Ovary (tissue), 9 donors: Measurements from ENCODE around the gene MRPL33. TPM values are rescaled to one million over a fixed set of nuclear protein-coding genes. Genes with fewer than 3 reads are reported as not detected.

Experiments
- DNase-seq, 5 donors: peaks; one replicate each; pipeline ENCODE4 v3.0.0-alpha.2; 2019 to 2020
- H3K27ac ChIP-seq, 2 donors: fragments of 200-600 bp; one replicate each; pipeline versions ENCODE4 v1.5.1 to v1.8.0; 2019 to 2022
- H3K27me3 ChIP-seq: fragments of 200-600 bp; one replicate; pipeline ENCODE4 v1.8.0; 2022
- H3K36me3 ChIP-seq: fragments of 200-600 bp; sonication (generic); one replicate; pipeline ENCODE4 v1.5.1; 2019
- H3K4me1 ChIP-seq: one replicate; pipeline ENCODE4 v1.8.1; 2013; ENCODE audit warnings: mild to moderate bottlenecking, moderate library complexity; ENCODE audit not compliant: insufficient read depth
- H3K4me3 ChIP-seq: fragments of 200-600 bp; sonication (generic); one replicate; pipeline ENCODE4 v1.5.1; 2017
- H3K9me3 ChIP-seq, 2 donors: fragments of 200-600 bp in 1 of 2; sonication (generic) in 1 of 2; one replicate each; pipeline versions ENCODE4 v1.5.1 to v1.8.1; 2013 to 2019; ENCODE audit warnings: mild to moderate bottlenecking in 1 of 2, moderate library complexity in 1 of 2
- CTCF ChIP-seq, 3 donors: fragments of 450-650 bp in 2 of 3; fragments of 200-600 bp in 1 of 3; IDR thresholded peaks; one replicate each; pipeline versions ENCODE4 v1.5.1 to v1.8.0; 2016 to 2022; ENCODE audit warnings: antibody characterized with exemption in 3 of 3, mild to moderate bottlenecking in 1 of 3
- EP300 ChIP-seq: sonication (generic); formaldehyde crosslinking; IDR thresholded peaks from one replicate; pipeline ENCODE4 v1.6.1; 2017; ENCODE audit warnings: antibody characterized with exemption
- POLR2A ChIP-seq: fragments of 450-650 bp; IDR thresholded peaks from one replicate; pipeline ENCODE4 v1.6.1; 2017; ENCODE audit warnings: antibody characterized with exemption, mild to moderate bottlenecking, moderate library complexity
- WGBS, 3 donors: extraction: QIAGEN DNeasy Blood & Tissue Kit in 1 of 3; methylation state at CpG; one replicate each; pipeline versions ENCODE4 v1.1.5 to v1.1.7; 2013 to 2017; 5-methylcytosine and 5-hydroxymethylcytosine counted together
- intact Hi-C, 4 donors: fragments of 100-400 bp; cut with DNase I; formaldehyde crosslinking; loops; one replicate each; pipeline versions ENCODE4 v1.11.0 to v1.15.1; 2022 to 2023
- polyA plus RNA-seq, 2 donors: library from polyadenylated mRNA; stranded (reverse); fragments of 200-250 nt in 1 of 2; fragments of 350-450 nt in 1 of 2; fragmentation: Illumina TruSeq in 1 of 2; extraction: RNeasy Lipid Tissue Mini Kit (QIAGEN cat#74804) in 1 of 2; gene quantifications; one replicate each; pipeline ENCODE4 v1.2.3, GENCODE V29; 2013 to 2014
- total RNA-seq, 7 donors: library from RNA; depleted of rRNA in 2 of 7; stranded (reverse); fragments of >200 nt in 2 of 7; fragmentation: NEBNext Ultra II Directional in 3 of 7; extraction: Animal tissue kit (Norgen Biotek cat#: 25700) in 3 of 7; gene quantifications; one replicate each; pipeline versions ENCODE4 v1.1.0 to v1.2.4, GENCODE V29; 2016 to 2023
- donor health status: DM: no; HTN: no; CAD: no; lungs with moderate emphysema.
- donor health status: DM: no; HTN: no; CAD: no.
- donor health status: Bipolar disorder and iron deficiency.
- donor health status: DM: yes; HTN: yes; CAD: no.
- donor health status: DM: no; HTN: no; CAD: no.
- donor health status: DM: yes; HTN: yes; CAD: no.

MRPL33 gene
- total and polyA plus RNA-seq, 9 donors, result 50.5 to 246 (median 63.2) TPM

- Histone ChIP-seq H3K27me3 (no peaks in the 10 kb centered on the region), H3K4me1 (no peaks in the 10 kb centered on the region), H3K9me3 (no peaks in the 10 kb centered on the region), H3K36me3 (no peaks in the 10 kb centered on the region), H3K4me3 (no peak overlapping the region), H3K27ac (no peak overlapping the region)
- DNase-seq, result no peak
- intact Hi-C loops, result no loop called here
- no peak for TF ChIP-seq EP300
- no peak for TF ChIP-seq POLR2A
- no peak for TF ChIP-seq CTCF (IDR thresholded peaks at IDR 0.05)
- WGBS, 3 donors, result 87 to 94% (median 90%) methylated on average over 6 of the region's 6 CpGs
Observed at GRCh38 chr2:27800856-27801255, 29.3 kb downstream of the MRPL33 start.

GRCh38 chr2:27802547-27802946 lies 31.0 kb downstream of the MRPL33 start:
- intact Hi-C loops, result no loop called here
- H3K27ac ChIP-seq, result no peak overlapping the region

GRCh38 chr2:27803046-27803445 lies 31.5 kb downstream of the MRPL33 start:
- TF ChIP-seq CTCF (IDR thresholded peaks at IDR 0.05), result no peak
- no peak for TF ChIP-seq EP300
- TF ChIP-seq POLR2A, result no peak
- H3K4me3 ChIP-seq, result no peak overlapping the region
- intact Hi-C loops, result no loop called here
- DNase-seq, result no peak
- H3K9me3 ChIP-seq, result no peaks in the 10 kb centered on the region
- H3K4me1 ChIP-seq, result no peaks in the 10 kb centered on the region
- H3K27me3 ChIP-seq, result no peaks in the 10 kb centered on the region
- 95 to 98% (median 97%) methylated on average over 2 of the region's 2 CpGs for WGBS, 3 donors
- H3K36me3 ChIP-seq, result no peaks in the 10 kb centered on the region
- no peak overlapping the region for H3K27ac ChIP-seq

More at GRCh38 chr2:27802547-27802946, 31.0 kb downstream of the MRPL33 start:
- H3K4me3 ChIP-seq, result no peak overlapping the region
- H3K36me3 ChIP-seq, result no peaks in the 10 kb centered on the region
- no peaks in the 10 kb centered on the region for H3K4me1 ChIP-seq
- H3K9me3 ChIP-seq, result no peaks in the 10 kb centered on the region
- 95 to 97% (median 96%) methylated on average over 6 of the region's 6 CpGs for WGBS, 3 donors
- no peak for DNase-seq
- no peak for TF ChIP-seq EP300
- TF ChIP-seq CTCF (IDR thresholded peaks at IDR 0.05), result no peak
- no peak for TF ChIP-seq POLR2A
- no peaks in the 10 kb centered on the region for H3K27me3 ChIP-seq

- no peak for DNase-seq
- Histone ChIP-seq H3K27ac (no peak overlapping the region), H3K9me3 (no peaks in the 10 kb centered on the region), H3K27me3 (no peaks in the 10 kb centered on the region), H3K36me3 (no peaks in the 10 kb centered on the region), H3K4me3 (no peak overlapping the region), H3K4me1 (peaks cover 1% of the 10 kb centered on the region)
- intact Hi-C loops, result no loop called here
- TF ChIP-seq CTCF (IDR thresholded peaks at IDR 0.05) (no peak), POLR2A (no peak), EP300 (no peak)
Observed at GRCh38 chr2:27804146-27804545, 32.6 kb downstream of the MRPL33 start.

GRCh38 chr2:27805180-27805579 lies 33.7 kb downstream of the MRPL33 start:
- Histone ChIP-seq H3K9me3 (no peaks in the 10 kb centered on the region), H3K27me3 (no peaks in the 10 kb centered on the region), H3K4me3 (no peak overlapping the region), H3K27ac (no peak overlapping the region), H3K36me3 (no peaks in the 10 kb centered on the region), H3K4me1 (peaks cover 1% of the 10 kb centered on the region)
- DNase-seq, result no peak
- WGBS, 3 donors, result 44 to 54% (median 45%) methylated on average over 3 of the region's 3 CpGs
- intact Hi-C loops, result no loop called here
- TF ChIP-seq POLR2A (no peak), EP300 (no peak), CTCF (IDR thresholded peaks at IDR 0.05) (no peak)
